ENCODE data around the gene BTG3. TPM values are rescaled to one million over a fixed set of nuclear protein-coding genes. Genes with fewer than 3 reads are reported as not detected.

Gene BTG3
- total and polyA plus RNA-seq, 2 donors (not counting 3 experiments of a cell fraction or from before 2014, with no cell fraction given): 18.1 to 37.2 TPM

GRCh38 chr21:17550671-17551308 lies 61.9 kb downstream of the BTG3 start:
- no peaks in the 10 kb centered on the region for H3K27me3 ChIP-seq (ENCODE audit: control insufficient read depth in 2 of 2, insufficient read depth in 2 of 2, low read length in 2 of 2)
- no peaks in the 10 kb centered on the region for H3K4me1 ChIP-seq (ENCODE audit: control insufficient read depth, extremely low read depth, insufficient read depth, low read length)
- H3K9ac ChIP-seq (replicated peaks; ENCODE audit: extremely low read depth, insufficient read depth, low read length): no peak overlapping the region
- no peaks in the 10 kb centered on the region for H3K9me3 ChIP-seq (replicated peaks; ENCODE audit: control insufficient read depth, insufficient read depth, low read length)
- H4K20me1 ChIP-seq (replicated peaks; ENCODE audit: control insufficient read depth, extremely low read depth, insufficient read depth, low read length): no peaks in the 10 kb centered on the region
- no peak overlapping the region for H2AFZ ChIP-seq (ENCODE audit: low read depth, low read length)
- dilution Hi-C loops (cut with MboI; ENCODE audit: extremely low pct_ligation_motif_present, low sequenced_read_pairs): no loop called here
- FAIRE-seq: peak; percentile 49
- H3K79me2 ChIP-seq (ENCODE audit: control insufficient read depth, insufficient read depth, low read length): no peaks in the 10 kb centered on the region
- no TSS peak for BruUV-seq (replicated peaks)
- H3K4me2 ChIP-seq (ENCODE audit: insufficient read depth, low read length): no peak overlapping the region
- H3K36me3 ChIP-seq (ENCODE audit: control insufficient read depth in 2 of 2, extremely low read depth in 1 of 2, insufficient read depth in 2 of 2, low read length in 2 of 2): no peaks in the 10 kb centered on the region
- ChIA-PET POLR2A (no interaction called here), CTCF (interaction anchor here (1.0 kb wide), 1 partner anchor 15 kb away, joined by 3 read pairs; no protein-coding TSS in a partner anchor)
- intact Hi-C loops (cut with micrococcal nuclease): no loop called here
- H3K27ac ChIP-seq (ENCODE audit: insufficient read depth, low read depth, low read length): no peak overlapping the region
- no peaks in the 10 kb centered on the region for H3K9me1 ChIP-seq (replicated peaks; ENCODE audit: control insufficient read depth, extremely low read depth, insufficient read depth, low read length)
- no peak overlapping the region for H3K4me3 ChIP-seq (replicated peaks in 1 of 3; ENCODE audit: insufficient read depth in 1 of 3, low read depth in 1 of 3, low read length in 3 of 3)
- no peak for DNase-seq (ENCODE audit: low read depth, low spot score)
- TF ChIP-seq MYC (IDR thresholded peaks at IDR 0.05; ENCODE audit: low read depth, low read length) (no peak), FOS (IDR thresholded peaks at IDR 0.05; ENCODE audit: borderline replicate concordance, insufficient read depth, low read length) (no peak), JUN (IDR thresholded peaks at IDR 0.05; ENCODE audit: borderline replicate concordance, insufficient read depth, insufficient read length, low read depth) (no peak), GATA2 (IDR thresholded peaks at IDR 0.05; ENCODE audit: insufficient read depth, insufficient read length, low read depth, low read length) (no peak), EZH2 (IDR thresholded peaks at IDR 0.05; ENCODE audit: borderline replicate concordance, low read depth, low read length, severe bottlenecking) (no peak), POLR2AphosphoS5 (IDR thresholded peaks at IDR 0.05; ENCODE audit: insufficient read depth, low read depth, low read length) (no peak), POLR2A (IDR thresholded peaks at IDR 0.05; ENCODE audit: low read depth, low read length) (no peak)
- TF ChIP-seq, protein P1, sequence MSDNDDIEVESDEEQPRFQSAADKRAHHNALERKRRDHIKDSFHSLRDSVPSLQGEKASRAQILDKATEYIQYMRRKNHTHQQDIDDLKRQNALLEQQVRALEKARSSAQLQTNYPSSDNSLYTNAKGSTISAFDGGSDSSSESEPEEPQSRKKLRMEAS (IDR thresholded peaks at IDR 0.05; ENCODE audit: insufficient read depth, insufficient read length): no peak
- TF ChIP-seq, protein P2, sequence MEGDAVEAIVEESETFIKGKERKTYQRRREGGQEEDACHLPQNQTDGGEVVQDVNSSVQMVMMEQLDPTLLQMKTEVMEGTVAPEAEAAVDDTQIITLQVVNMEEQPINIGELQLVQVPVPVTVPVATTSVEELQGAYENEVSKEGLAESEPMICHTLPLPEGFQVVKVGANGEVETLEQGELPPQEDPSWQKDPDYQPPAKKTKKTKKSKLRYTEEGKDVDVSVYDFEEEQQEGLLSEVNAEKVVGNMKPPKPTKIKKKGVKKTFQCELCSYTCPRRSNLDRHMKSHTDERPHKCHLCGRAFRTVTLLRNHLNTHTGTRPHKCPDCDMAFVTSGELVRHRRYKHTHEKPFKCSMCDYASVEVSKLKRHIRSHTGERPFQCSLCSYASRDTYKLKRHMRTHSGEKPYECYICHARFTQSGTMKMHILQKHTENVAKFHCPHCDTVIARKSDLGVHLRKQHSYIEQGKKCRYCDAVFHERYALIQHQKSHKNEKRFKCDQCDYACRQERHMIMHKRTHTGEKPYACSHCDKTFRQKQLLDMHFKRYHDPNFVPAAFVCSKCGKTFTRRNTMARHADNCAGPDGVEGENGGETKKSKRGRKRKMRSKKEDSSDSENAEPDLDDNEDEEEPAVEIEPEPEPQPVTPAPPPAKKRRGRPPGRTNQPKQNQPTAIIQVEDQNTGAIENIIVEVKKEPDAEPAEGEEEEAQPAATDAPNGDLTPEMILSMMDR (IDR thresholded peaks at IDR 0.05; ENCODE audit: extremely low read depth in 1 of 2, insufficient read depth in 1 of 2, low read depth in 1 of 2, low read length in 2 of 2): no peak

Data from endothelial cell of umbilical vein (primary cell).